C4-2B (cell line): ENCODE data around the gene PTCD2.
"Not testable (repeated sequence)": the region's sequence is repeated elsewhere in the genome, so short reads cannot be mapped to it uniquely, and the experiment has no call there.

Experiments used
- H3K27ac ChIP-seq: fragments of 450-650 bp; 2 replicates; pipeline ENCODE4 v1.5.1; 2017
- ZFX ChIP-seq: fragments of 450-650 bp; IDR thresholded peaks from 2 replicates; pipeline ENCODE4 v1.6.1; 2017
- TF ChIP-seq, protein P1 (sequence below): fragments of 450-650 bp; conservative IDR thresholded peaks from 2 replicates; pipeline ENCODE4 v1.5.1; 2017; ENCODE audit warnings: mild to moderate bottlenecking

PTCD2 gene

DNA sequence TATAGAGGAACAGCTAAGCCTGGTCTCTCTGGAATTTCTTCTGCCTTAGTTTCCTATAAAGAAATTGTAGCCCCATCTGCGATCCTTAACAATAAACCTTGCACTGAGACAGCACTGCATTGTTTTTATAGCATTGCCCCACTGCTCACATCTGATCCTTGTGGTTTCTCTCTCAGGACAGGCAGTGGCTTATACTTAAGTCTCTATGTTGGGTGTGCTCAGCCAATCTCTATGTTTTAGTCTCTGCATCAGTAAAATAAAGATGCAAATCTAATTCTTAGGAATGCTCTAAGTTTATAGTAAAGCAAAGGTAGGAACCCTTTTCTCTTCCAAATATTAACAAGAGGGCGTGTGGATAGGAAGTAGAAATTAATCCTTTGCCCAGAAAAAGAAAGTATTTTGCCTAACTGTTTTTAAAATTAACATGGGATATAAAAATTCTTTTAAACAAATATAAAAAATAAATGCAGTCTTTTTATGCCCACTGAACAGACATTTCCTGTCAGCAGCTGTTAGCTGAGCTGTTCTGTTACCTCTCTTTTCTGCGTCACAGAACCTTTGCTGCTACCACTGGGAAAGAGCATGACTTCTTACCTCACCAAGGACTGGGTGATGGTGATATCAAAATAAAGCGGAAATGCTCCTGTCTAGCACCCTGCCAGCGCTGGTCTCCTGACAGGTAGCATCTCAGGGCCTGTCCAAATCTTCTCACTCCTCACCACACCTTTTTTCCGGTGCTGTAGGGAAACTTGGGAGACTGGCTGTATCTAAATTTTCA lies 29.6 kb upstream of the PTCD2 start:
- TF ChIP-seq, protein P1, sequence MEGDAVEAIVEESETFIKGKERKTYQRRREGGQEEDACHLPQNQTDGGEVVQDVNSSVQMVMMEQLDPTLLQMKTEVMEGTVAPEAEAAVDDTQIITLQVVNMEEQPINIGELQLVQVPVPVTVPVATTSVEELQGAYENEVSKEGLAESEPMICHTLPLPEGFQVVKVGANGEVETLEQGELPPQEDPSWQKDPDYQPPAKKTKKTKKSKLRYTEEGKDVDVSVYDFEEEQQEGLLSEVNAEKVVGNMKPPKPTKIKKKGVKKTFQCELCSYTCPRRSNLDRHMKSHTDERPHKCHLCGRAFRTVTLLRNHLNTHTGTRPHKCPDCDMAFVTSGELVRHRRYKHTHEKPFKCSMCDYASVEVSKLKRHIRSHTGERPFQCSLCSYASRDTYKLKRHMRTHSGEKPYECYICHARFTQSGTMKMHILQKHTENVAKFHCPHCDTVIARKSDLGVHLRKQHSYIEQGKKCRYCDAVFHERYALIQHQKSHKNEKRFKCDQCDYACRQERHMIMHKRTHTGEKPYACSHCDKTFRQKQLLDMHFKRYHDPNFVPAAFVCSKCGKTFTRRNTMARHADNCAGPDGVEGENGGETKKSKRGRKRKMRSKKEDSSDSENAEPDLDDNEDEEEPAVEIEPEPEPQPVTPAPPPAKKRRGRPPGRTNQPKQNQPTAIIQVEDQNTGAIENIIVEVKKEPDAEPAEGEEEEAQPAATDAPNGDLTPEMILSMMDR = no peak
- TF ChIP-seq ZFX = no peak
- H3K27ac ChIP-seq = no peak overlapping the region

- TF ChIP-seq ZFX = no peak
- TF ChIP-seq, protein P1 = no peak
- no peak overlapping the region for H3K27ac ChIP-seq
Measured at GRCh38 chr5:72291601-72292000, 28.6 kb upstream of the PTCD2 start.

- TF ChIP-seq, protein P1 = no peak
- TF ChIP-seq ZFX = no peak
- no peak overlapping the region; the same call in 1 of the 2 replicates for H3K27ac ChIP-seq
Measured at GRCh38 chr5:72292411-72292810, 27.8 kb upstream of the PTCD2 start.

GRCh38 chr5:72293495-72294055 lies 26.6 kb upstream of the PTCD2 start:
- TF ChIP-seq, protein P1 = no peak
- TF ChIP-seq ZFX = no peak
- no peak overlapping the region for H3K27ac ChIP-seq

DNA sequence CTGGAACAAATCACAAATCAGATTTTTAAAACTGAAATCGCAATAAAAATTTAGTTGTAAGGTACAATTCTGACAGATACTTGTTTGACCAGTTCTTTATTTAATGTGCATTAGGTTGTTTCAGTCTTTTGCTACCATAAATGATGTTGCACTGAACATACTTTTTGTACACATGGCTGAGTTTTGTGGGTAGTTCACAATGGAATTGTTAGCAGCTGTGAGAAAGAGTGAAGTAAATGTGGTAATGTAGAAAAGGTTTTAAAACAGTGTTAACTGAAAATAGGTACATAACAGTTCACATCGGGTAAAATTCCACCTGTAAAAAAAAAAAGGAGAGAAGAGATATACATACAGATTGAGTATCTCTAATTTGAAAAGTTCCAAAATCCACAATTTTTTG lies 25.7 kb upstream of the PTCD2 start:
- no peak for TF ChIP-seq ZFX
- TF ChIP-seq, protein P1 = no peak
- H3K27ac ChIP-seq = no peak overlapping the region

DNA sequence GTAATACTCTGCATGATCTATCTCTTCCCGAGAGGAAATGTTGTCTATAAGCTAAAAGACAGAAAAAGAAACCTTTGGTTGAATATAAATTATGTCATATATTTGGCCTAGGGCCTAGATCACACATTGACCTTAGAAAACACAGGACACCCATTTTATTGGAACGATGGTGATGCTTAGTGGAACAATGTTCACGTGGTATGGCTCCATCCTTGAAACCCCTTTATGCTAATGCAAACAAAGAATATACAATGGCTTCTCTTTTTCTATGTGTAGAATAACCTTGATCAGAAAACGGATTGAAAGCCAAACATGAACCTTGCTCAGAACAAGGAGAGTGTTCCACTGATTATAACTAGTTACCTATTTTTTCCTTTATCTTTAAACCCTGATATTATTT lies 24.6 kb upstream of the PTCD2 start:
- H3K27ac ChIP-seq = no peak overlapping the region
- TF ChIP-seq, protein P1 = no peak
- no peak for TF ChIP-seq ZFX

GRCh38 chr5:72296256-72296655 lies 23.9 kb upstream of the PTCD2 start:
- TF ChIP-seq, protein P1 = no peak
- TF ChIP-seq ZFX = no peak
- no peak overlapping the region for H3K27ac ChIP-seq

DNA sequence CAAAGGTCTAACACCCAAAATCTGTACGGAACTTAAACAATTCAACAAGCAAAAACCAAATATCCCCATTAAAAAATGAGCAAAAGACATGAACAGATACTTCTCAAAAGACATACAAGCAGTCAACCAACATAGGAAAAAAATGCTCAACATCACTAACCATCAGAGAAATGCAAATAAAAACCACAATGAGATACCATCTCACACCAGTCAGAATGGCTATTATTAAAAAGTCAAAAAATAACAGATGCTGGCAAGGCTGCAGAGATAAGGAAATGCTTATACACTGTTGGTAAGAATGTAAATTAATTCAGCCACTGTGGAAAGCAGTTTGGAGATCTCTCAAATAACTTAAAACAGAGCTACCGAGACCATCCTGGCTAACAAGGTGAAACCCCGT lies 22.0 kb upstream of the PTCD2 start:
- not testable (repeated sequence) for H3K27ac ChIP-seq
